HG03159 (cell line): ENCODE results near the gene ZNF224.
"Not testable (repeated sequence)": the region's sequence is repeated elsewhere in the genome, so short reads cannot be mapped to it uniquely, and the experiment has no call there.

Experiments
- ATAC-seq: cut with Tn5 transposase; IDR thresholded peaks from one replicate; pipeline ENCODE4 v1.9.1; 2021; ENCODE audit warnings: mild to moderate bottlenecking, moderate library complexity; ENCODE audit not compliant: unreplicated experiment

The ZNF224 gene

GRCh38 chr19:44121162-44121561 lies 27.0 kb downstream of the ZNF224 start:
- not testable (repeated sequence) for ATAC-seq

- ATAC-seq, result no peak
Measured at GRCh38 chr19:44131955-44132354, 37.8 kb downstream of the ZNF224 start.

- ATAC-seq, result peak; percentile 77
Measured at GRCh38 chr19:44141191-44142058, 47.3 kb downstream of the ZNF224 start, which contains the start of gene ZNF234. Gene ZNF234 (plus strand): TSS chr19:44141554. CDS start chr19:44144633, 3,079 bp downstream.

DNA sequence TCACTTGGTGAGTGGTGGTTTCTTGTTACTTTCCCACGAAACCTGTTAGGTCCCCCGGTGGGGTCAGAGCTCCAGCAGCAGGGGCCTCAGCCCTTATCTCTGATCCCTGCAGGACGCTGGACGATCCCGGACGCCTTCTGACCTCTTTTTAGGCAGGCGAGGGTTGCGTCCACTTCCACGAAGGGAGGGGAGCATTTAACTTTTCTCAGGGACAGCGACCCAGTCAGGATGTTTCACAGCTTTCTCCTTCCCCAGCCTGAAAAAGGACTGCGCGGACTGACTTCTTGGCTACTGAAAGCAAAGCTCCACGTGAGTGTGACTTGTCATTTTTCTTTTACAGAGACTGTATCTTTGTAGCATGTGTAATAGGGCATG lies 47.9 kb downstream of the ZNF224 start:
- no peak for ATAC-seq

DNA sequence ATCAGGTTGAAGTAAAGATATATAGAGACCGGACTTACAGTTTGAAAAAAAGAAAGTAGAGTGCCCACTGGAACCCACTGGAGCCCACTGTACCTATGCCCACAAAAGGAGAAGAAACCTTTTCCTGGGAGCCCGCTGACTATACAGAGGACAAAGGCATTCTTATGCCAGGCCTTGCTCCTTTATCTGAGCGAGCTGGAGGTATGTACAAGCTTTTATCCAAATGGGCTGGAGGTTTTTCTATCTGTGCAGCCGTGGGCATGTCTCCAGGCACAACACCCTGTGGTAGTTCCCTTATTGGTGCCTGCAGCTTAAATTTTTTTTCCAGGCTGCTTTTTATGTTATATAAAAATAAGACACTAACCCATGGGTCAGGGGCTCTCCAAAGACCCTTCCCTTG lies 55.6 kb downstream of the ZNF224 start:
- ATAC-seq, result no peak

DNA sequence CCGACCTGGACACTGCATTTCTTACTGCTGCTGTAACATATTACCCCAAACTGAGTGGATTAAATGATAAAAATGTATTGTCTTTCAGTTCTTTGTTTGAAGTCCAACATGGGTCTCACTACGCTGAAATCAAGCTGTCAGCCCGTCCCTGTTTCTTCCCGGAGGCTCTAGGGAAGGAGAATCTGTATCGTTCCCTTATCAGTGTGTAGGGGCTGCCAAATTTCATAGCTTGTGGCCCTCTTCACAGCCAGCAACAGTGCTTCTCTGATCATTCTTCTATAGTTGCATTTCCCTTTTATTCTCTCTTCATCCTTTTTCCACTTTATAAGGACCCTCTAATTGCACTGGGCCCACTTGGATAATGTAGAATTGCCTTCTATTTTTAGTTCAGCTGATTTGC lies 57.3 kb downstream of the ZNF224 start:
- no peak for ATAC-seq

DNA sequence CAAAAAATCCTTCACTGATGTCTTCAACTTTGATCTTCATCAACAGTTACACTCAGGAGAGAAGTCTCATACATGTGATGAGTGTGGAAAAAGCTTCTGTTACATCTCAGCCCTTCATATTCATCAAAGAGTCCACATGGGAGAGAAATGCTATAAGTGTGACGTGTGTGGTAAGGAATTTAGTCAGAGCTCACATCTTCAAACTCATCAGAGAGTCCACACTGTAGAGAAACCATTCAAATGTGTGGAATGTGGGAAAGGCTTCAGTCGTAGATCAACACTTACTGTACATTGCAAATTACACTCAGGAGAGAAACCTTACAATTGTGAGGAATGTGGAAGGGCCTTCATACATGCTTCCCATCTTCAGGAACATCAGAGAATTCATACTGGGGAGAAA lies 62.3 kb downstream of the ZNF224 start:
- ATAC-seq, result no peak
